Measurements from ENCODE around the gene ZNF784.

The ZNF784 gene

DNA sequence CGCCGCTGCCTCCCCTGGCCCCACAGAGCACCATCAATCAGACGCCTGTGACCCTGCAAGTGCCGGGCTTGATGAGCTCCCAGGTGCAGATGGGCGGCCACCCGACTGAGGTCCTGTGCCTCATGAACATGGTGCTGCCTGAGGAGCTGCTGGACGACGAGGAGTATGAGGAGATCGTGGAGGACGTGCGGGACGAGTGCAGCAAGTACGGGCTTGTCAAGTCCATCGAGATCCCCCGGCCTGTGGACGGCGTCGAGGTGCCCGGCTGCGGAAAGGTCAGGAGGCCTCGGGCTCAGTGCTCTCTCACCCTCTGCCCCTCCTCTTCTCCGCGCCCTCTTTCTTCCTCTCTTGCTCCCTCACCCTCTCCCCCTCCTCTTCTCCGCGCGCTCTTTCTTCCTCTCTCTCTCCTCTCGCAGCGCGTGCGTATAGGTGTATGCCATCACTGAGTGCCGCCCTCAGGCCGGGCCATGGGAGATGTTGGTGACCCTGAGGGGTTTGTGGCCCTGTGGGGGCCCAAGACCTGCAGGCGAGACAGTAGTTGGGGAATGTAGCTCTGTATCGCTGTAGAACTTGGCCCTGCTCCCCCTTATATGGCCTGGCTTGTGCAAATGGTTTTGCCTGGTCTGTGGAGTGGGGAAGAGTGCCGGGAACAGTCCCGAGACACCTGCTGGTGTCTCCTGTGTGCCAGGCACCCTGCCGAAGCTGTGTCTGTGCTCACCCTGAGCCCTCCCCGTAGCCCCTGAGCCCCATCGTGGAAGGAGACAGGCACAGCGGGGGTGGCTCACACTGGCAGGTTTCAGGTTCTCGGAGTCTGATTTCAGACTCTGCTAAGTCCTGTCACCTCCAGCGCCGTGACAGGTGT is 45.3 kb upstream of the ZNF784 start:
- no peak overlapping the region for H3K4me3 ChIP-seq (ENCODE audit: control insufficient read depth, low read depth, low read length)
- no peak for TF ChIP-seq CTCF (conservative IDR thresholded peaks at IDR 0.05; ENCODE audit: control insufficient read depth, insufficient read depth, low read depth, low read length)
- no peak for DNase-seq (ENCODE audit: low read depth)

GRCh38 chr19:55668603-55669348 is 44.4 kb upstream of the ZNF784 start:
- DNase-seq (ENCODE audit: low read depth): no peak
- H3K4me3 ChIP-seq (ENCODE audit: control insufficient read depth, low read depth, low read length): no peak overlapping the region
- no peak for TF ChIP-seq CTCF (conservative IDR thresholded peaks at IDR 0.05; ENCODE audit: control insufficient read depth, insufficient read depth, low read depth, low read length)

- no peak overlapping the region for H3K4me3 ChIP-seq (ENCODE audit: control insufficient read depth, low read depth, low read length)
- no peak for TF ChIP-seq CTCF (conservative IDR thresholded peaks at IDR 0.05; ENCODE audit: control insufficient read depth, insufficient read depth, low read depth, low read length)
- no peak for DNase-seq (ENCODE audit: low read depth)
Observed at GRCh38 chr19:55667958-55668357, 43.6 kb upstream of the ZNF784 start.

DNA sequence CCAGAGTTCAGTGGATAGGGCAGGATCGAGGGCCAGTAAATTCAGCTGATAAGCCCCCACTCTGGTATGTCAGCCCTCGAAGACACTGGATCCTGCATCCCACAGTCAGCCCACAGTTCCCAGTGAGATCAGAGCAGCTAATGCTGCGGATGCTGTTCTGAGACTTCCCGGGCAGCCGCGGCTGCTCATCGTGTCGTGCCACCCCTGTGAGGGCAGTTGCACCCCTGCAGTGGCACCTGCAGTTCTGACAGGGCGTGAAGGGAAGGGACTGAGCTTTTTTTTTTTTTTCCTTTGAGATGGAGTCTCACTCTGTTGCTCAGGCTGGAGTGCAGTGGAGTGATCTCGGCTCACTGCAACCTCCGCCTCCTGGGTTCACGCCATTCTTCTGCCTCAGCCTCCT is 43.1 kb upstream of the ZNF784 start:
- no peak for TF ChIP-seq CTCF (conservative IDR thresholded peaks at IDR 0.05; ENCODE audit: control insufficient read depth, insufficient read depth, low read depth, low read length)
- DNase-seq (ENCODE audit: low read depth): no peak
- no peak overlapping the region for H3K4me3 ChIP-seq (ENCODE audit: control insufficient read depth, low read depth, low read length)

DNA sequence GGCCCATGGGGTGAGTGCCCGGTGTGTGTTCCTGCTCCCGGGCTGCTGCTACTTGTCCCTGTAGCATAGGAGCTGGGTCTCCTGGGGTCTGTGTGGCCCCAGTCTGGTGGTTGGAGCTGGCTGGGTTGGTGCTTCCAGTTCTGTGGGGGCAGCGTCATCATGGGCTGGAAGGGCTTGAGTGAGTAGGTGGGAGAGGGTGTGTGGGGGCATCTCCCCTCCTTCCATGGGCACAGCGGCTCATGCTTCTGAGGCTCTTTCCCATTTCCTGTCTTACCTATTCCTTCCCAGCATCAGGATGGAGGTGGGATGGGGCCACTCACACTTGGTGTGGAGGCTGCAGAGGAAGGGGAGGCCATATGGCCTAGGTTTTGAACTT is 42.6 kb upstream of the ZNF784 start:
- DNase-seq (ENCODE audit: low read depth): no peak
- no peak overlapping the region for H3K4me3 ChIP-seq (ENCODE audit: control insufficient read depth, low read depth, low read length)
- TF ChIP-seq CTCF (conservative IDR thresholded peaks at IDR 0.05; ENCODE audit: control insufficient read depth, insufficient read depth, low read depth, low read length): no peak

- no peak for DNase-seq (ENCODE audit: low read depth)
- no peak for TF ChIP-seq CTCF (conservative IDR thresholded peaks at IDR 0.05; ENCODE audit: control insufficient read depth, insufficient read depth, low read depth, low read length)
- H3K4me3 ChIP-seq (ENCODE audit: control insufficient read depth, low read depth, low read length): no peak overlapping the region
Observed at GRCh38 chr19:55666343-55667005, 42.1 kb upstream of the ZNF784 start.

All from fibroblast of mammary gland (primary cell).